Progenitor cell of endocrine pancreas (in vitro differentiated cells): ENCODE data around the gene AK8. TPM values are rescaled to one million over a fixed set of nuclear protein-coding genes. Genes with fewer than 3 reads are reported as not detected.

Experiments
- DNase-seq: peaks from one replicate; pipeline ENCODE4 v3.0.0; 2021; ENCODE audit warnings: low spot score; ENCODE audit not compliant: unreplicated experiment
- H3K27ac Mint-ChIP-seq: 2 replicates; pipeline ENCODE4 v1.8.0; 2021; ENCODE audit warnings: mild to moderate bottlenecking, moderate library complexity, mixed read lengths
- H3K27me3 Mint-ChIP-seq: 2 replicates; pipeline ENCODE4 v1.8.0; 2021; ENCODE audit warnings: mixed read lengths
- H3K36me3 Mint-ChIP-seq: 2 replicates; pipeline ENCODE4 v1.8.0; 2022; ENCODE audit warnings: mixed read lengths; ENCODE audit not compliant: insufficient read depth
- H3K4me1 Mint-ChIP-seq: 2 replicates; pipeline ENCODE4 v1.8.0; 2021; ENCODE audit warnings: low read depth, mixed read lengths
- H3K4me3 Mint-ChIP-seq: 2 replicates; pipeline ENCODE4 v1.8.0; 2021; ENCODE audit warnings: low read depth, mild to moderate bottlenecking, moderate library complexity, mixed read lengths
- H3K9me3 Mint-ChIP-seq: 2 replicates; pipeline ENCODE4 v1.8.0; 2021; ENCODE audit warnings: low read depth, mixed read lengths
- CTCF ChIP-seq: fragments of 200-600 bp; sonication (generic); IDR thresholded peaks from one replicate; pipeline ENCODE4 v1.5.0; 2021; ENCODE audit warnings: antibody characterized with exemption, mild to moderate bottlenecking; ENCODE audit not compliant: unreplicated experiment
- total RNA-seq: library from RNA; stranded (reverse); gene quantifications from 2 replicates; pipeline ENCODE4 v1.2.1, GENCODE V29; 2021

AK8 gene
- total RNA-seq, 1 donor from 2014 or later = 1.9 TPM

GRCh38 chr9:132708769-132709430 is 169.2 kb downstream of the AK8 start:
- Mint-ChIP-seq H3K36me3 (no peaks in the 10 kb centered on the region), H3K9me3 (no peaks in the 10 kb centered on the region), H3K27ac (no peak overlapping the region), H3K4me1 (no peaks in the 10 kb centered on the region), H3K27me3 (peaks cover 11% of the 10 kb centered on the region), H3K4me3 (no peak overlapping the region)
- no peak for TF ChIP-seq CTCF
- no peak for DNase-seq

- TF ChIP-seq CTCF = no peak
- no peak overlapping the region for H3K27ac Mint-ChIP-seq
- DNase-seq = no peak
- no peaks in the 10 kb centered on the region for H3K4me1 Mint-ChIP-seq
- no peaks in the 10 kb centered on the region for H3K36me3 Mint-ChIP-seq
- H3K9me3 Mint-ChIP-seq = peaks cover under 1% of the 10 kb centered on the region
- H3K4me3 Mint-ChIP-seq = no peak overlapping the region
- peaks cover 11% of the 10 kb centered on the region for H3K27me3 Mint-ChIP-seq
Observed at GRCh38 chr9:132708239-132708638, 169.8 kb downstream of the AK8 start.

- no peak for DNase-seq
- H3K4me1 Mint-ChIP-seq = no peaks in the 10 kb centered on the region
- no peak overlapping the region for H3K27ac Mint-ChIP-seq
- H3K27me3 Mint-ChIP-seq = peaks cover 2% of the 10 kb centered on the region
- no peak overlapping the region for H3K4me3 Mint-ChIP-seq
- no peak for TF ChIP-seq CTCF
- peaks cover 7% of the 10 kb centered on the region for H3K9me3 Mint-ChIP-seq
- no peaks in the 10 kb centered on the region for H3K36me3 Mint-ChIP-seq
Observed at GRCh38 chr9:132703336-132703735, 174.7 kb downstream of the AK8 start.

- H3K4me3 Mint-ChIP-seq = no peak overlapping the region
- DNase-seq = no peak
- no peaks in the 10 kb centered on the region for H3K36me3 Mint-ChIP-seq
- no peaks in the 10 kb centered on the region for H3K4me1 Mint-ChIP-seq
- TF ChIP-seq CTCF = no peak
- peaks cover 14% of the 10 kb centered on the region for H3K9me3 Mint-ChIP-seq
- H3K27me3 Mint-ChIP-seq = peaks cover 2% of the 10 kb centered on the region
- no peak overlapping the region for H3K27ac Mint-ChIP-seq
Observed at GRCh38 chr9:132702254-132702653, 175.8 kb downstream of the AK8 start.

- DNase-seq = no peak
- Mint-ChIP-seq H3K9me3 (peaks cover 31% of the 10 kb centered on the region), H3K27ac (no peak overlapping the region), H3K36me3 (no peaks in the 10 kb centered on the region), H3K4me1 (no peaks in the 10 kb centered on the region), H3K4me3 (no peak overlapping the region), H3K27me3 (no peaks in the 10 kb centered on the region)
- no peak for TF ChIP-seq CTCF
Observed at GRCh38 chr9:132699956-132700355, 178.1 kb downstream of the AK8 start.
